A673 (cell line): ENCODE results near the gene PKN1.

Experiments
- CTCF ChIP-seq: fragments of 300-800, 200-600 bp; sonication (generic); conservative IDR thresholded peaks from 2 replicates; pipeline ENCODE4 v1.5.1; 2017; ENCODE audit warnings: low read depth, mild to moderate bottlenecking, antibody characterized with exemption, low read length, moderate library complexity, mixed read lengths
- EZH2 ChIP-seq: fragments of 200-600 bp; sonication (generic); IDR thresholded peaks from 2 replicates; pipeline ENCODE4 v1.6.1; 2017; ENCODE audit warnings: borderline replicate concordance, low read depth, mild to moderate bottlenecking, mixed read lengths, antibody characterized with exemption, low read length; ENCODE audit not compliant: poor library complexity, severe bottlenecking

GRCh38 chr19:14413693-14414181 lies 19.4 kb upstream of the PKN1 start:
- TF ChIP-seq CTCF, result no peak
- TF ChIP-seq EZH2, result no peak
